Measurements from ENCODE around the gene PMEPA1. TPM values are rescaled to one million over a fixed set of nuclear protein-coding genes. Genes with fewer than 3 reads are reported as not detected.

The PMEPA1 gene
- total and polyA plus RNA-seq, 2 experiments from 2014 or later = 7.3 to 15.4 TPM

DNA sequence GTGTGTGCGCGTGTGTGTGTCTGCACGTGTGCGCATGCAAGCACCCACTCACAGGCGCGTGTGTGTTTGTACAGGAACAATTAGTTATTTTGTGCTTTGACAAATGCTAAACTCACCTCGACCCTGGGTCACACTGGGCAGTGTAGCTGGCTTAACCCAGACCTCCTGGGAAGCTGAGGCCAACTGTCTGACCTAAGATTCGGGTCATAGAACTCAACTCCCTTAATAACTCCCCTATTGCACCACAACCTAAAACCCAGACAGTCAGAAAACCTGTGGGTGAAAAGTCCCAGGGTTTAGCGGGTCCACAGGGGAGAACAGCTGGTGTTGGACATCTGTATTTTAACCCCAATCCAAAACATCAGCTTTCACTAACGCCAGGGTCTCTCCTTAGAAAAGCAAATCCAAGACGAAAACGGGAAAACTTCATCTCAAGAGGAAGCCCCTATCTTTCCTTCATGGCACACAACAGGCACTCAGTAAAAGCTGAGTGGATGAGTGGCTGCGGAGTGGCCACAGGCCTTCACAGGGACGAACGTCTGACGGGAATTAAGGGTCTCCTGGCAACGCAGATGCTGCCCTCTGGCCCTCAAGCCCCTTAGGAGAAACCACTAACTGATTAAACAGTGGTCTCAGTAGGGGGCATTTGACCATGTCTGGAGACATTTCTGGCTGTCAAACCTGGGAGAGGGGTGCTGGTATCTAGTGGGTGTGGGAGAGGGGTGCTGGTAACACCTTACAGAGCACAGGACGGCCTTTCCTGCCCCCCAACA lies 4.5 kb downstream of the PMEPA1 start:
- no peak overlapping the region for H3K4me3 Mint-ChIP-seq
- peaks cover 87% of the 10 kb centered on the region for H3K79me2 ChIP-seq (replicated peaks; ENCODE audit: insufficient read depth)

GRCh38 chr20:57704245-57704644 lies 5.6 kb downstream of the PMEPA1 start:
- Mint-ChIP-seq H3K36me3 (ENCODE audit: low read depth) (peaks cover 10% of the 10 kb centered on the region; the same call in 1 of the 3 replicates), H3K4me3 (no peak overlapping the region), H3K27me3 (ENCODE audit: insufficient read depth, low read depth, poor library complexity) (peaks cover 15% of the 10 kb centered on the region), H3K27ac (no peak overlapping the region), H3K9me3 (no peaks in the 10 kb centered on the region; the same call in 2 of the 3 replicates), H3K4me1 (peaks cover 71% of the 10 kb centered on the region)
- Histone ChIP-seq H3F3A (replicated peaks; ENCODE audit: low read depth) (no peaks in the 10 kb centered on the region), H4K20me1 (replicated peaks; ENCODE audit: insufficient read depth) (peaks cover 86% of the 10 kb centered on the region), H3K4me2 (no peak overlapping the region), H3K79me2 (replicated peaks; ENCODE audit: insufficient read depth) (peaks cover 97% of the 10 kb centered on the region), H3K36me3 (ENCODE audit: insufficient read depth) (no peaks in the 10 kb centered on the region), H3K9me2 (ENCODE audit: insufficient read depth) (no peaks in the 10 kb centered on the region), H3K4me3 (no peak overlapping the region), H3K27me3 (ENCODE audit: insufficient read depth) (no peaks in the 10 kb centered on the region), H3K27ac (ENCODE audit: low read depth) (no peak overlapping the region), H2AFZ (no peak overlapping the region), H3K4me1 (ENCODE audit: insufficient read depth) (peaks cover 57% of the 10 kb centered on the region)
- DNase-seq (ENCODE audit: low spot score) (no peak), ATAC-seq (no peak)
- no peak for TF ChIP-seq ETS1 (IDR thresholded peaks at IDR 0.05)
- no peak for TF ChIP-seq STAT1 (IDR thresholded peaks at IDR 0.05; ENCODE audit: unreplicated experiment)

More for the DNA sequence above, 4.5 kb downstream of the PMEPA1 start:
- Histone ChIP-seq H2AFZ (no peak overlapping the region), H3F3A (replicated peaks; ENCODE audit: low read depth) (no peaks in the 10 kb centered on the region), H3K9me2 (ENCODE audit: insufficient read depth) (no peaks in the 10 kb centered on the region), H3K27me3 (ENCODE audit: insufficient read depth) (no peaks in the 10 kb centered on the region), H3K4me1 (ENCODE audit: insufficient read depth) (peaks cover 48% of the 10 kb centered on the region), H3K4me2 (no peak overlapping the region), H3K27ac (ENCODE audit: low read depth) (no peak overlapping the region), H3K4me3 (no peak overlapping the region), H4K20me1 (replicated peaks; ENCODE audit: insufficient read depth) (peaks cover 75% of the 10 kb centered on the region), H3K36me3 (ENCODE audit: insufficient read depth) (no peaks in the 10 kb centered on the region)
- Mint-ChIP-seq H3K4me1 (peaks cover 64% of the 10 kb centered on the region), H3K27me3 (ENCODE audit: insufficient read depth, low read depth, poor library complexity) (peaks cover 16% of the 10 kb centered on the region), H3K9me3 (no peaks in the 10 kb centered on the region; the same call in 2 of the 3 replicates), H3K27ac (no peak overlapping the region), H3K36me3 (ENCODE audit: low read depth) (peaks cover 10% of the 10 kb centered on the region; the same call in 1 of the 3 replicates)
- no peak for ATAC-seq
- TF ChIP-seq ZNF114 (CRISPR knock-in tag; IDR thresholded peaks at IDR 0.05) = no peak
- no peak for DNase-seq (ENCODE audit: low spot score)

GRCh38 chr20:57703013-57703412 lies 6.8 kb downstream of the PMEPA1 start:
- peaks cover 100% of the 10 kb centered on the region for H3K79me2 ChIP-seq (replicated peaks; ENCODE audit: insufficient read depth)
- TF ChIP-seq, protein P1, sequence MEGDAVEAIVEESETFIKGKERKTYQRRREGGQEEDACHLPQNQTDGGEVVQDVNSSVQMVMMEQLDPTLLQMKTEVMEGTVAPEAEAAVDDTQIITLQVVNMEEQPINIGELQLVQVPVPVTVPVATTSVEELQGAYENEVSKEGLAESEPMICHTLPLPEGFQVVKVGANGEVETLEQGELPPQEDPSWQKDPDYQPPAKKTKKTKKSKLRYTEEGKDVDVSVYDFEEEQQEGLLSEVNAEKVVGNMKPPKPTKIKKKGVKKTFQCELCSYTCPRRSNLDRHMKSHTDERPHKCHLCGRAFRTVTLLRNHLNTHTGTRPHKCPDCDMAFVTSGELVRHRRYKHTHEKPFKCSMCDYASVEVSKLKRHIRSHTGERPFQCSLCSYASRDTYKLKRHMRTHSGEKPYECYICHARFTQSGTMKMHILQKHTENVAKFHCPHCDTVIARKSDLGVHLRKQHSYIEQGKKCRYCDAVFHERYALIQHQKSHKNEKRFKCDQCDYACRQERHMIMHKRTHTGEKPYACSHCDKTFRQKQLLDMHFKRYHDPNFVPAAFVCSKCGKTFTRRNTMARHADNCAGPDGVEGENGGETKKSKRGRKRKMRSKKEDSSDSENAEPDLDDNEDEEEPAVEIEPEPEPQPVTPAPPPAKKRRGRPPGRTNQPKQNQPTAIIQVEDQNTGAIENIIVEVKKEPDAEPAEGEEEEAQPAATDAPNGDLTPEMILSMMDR (conservative IDR thresholded peaks at IDR 0.05; ENCODE audit: low read depth in 2 of 2) = no peak
- peaks cover 9% of the 10 kb centered on the region for H3K27me3 Mint-ChIP-seq (ENCODE audit: insufficient read depth, low read depth, poor library complexity)

More at GRCh38 chr20:57703013-57703412, 6.8 kb downstream of the PMEPA1 start:
- Mint-ChIP-seq H3K27ac (no peak overlapping the region), H3K36me3 (ENCODE audit: low read depth) (peaks cover 6% of the 10 kb centered on the region; the same call in 1 of the 3 replicates), H3K4me3 (no peak overlapping the region), H3K4me1 (peaks cover 80% of the 10 kb centered on the region), H3K9me3 (no peaks in the 10 kb centered on the region)
- ATAC-seq = no peak
- Histone ChIP-seq H4K20me1 (replicated peaks; ENCODE audit: insufficient read depth) (peaks cover 91% of the 10 kb centered on the region), H3K4me2 (no peak overlapping the region), H2AFZ (no peak overlapping the region), H3K36me3 (ENCODE audit: insufficient read depth) (no peaks in the 10 kb centered on the region), H3K27me3 (ENCODE audit: insufficient read depth) (no peaks in the 10 kb centered on the region), H3K27ac (ENCODE audit: low read depth) (no peak overlapping the region), H3K4me3 (no peak overlapping the region), H3F3A (replicated peaks; ENCODE audit: low read depth) (no peaks in the 10 kb centered on the region), H3K4me1 (ENCODE audit: insufficient read depth) (peaks cover 61% of the 10 kb centered on the region), H3K9me2 (ENCODE audit: insufficient read depth) (no peaks in the 10 kb centered on the region)
- no peak for DNase-seq (ENCODE audit: low spot score)

Data from GM23338 (cell line).